HUDEP-2 (cell line): ENCODE data around the gene ARCN1.
"Not testable (repeated sequence)": the region's sequence is repeated elsewhere in the genome, so short reads cannot be mapped to it uniquely, and the experiment has no call there.

Source experiments
- DNase-seq, 76 experiments: peaks; one replicate each; lab custom pipeline; 2025; ENCODE audit not compliant: unreplicated experiment in 76 of 76; lab: John Stamatoyannopoulos, UW

ARCN1 gene

DNA sequence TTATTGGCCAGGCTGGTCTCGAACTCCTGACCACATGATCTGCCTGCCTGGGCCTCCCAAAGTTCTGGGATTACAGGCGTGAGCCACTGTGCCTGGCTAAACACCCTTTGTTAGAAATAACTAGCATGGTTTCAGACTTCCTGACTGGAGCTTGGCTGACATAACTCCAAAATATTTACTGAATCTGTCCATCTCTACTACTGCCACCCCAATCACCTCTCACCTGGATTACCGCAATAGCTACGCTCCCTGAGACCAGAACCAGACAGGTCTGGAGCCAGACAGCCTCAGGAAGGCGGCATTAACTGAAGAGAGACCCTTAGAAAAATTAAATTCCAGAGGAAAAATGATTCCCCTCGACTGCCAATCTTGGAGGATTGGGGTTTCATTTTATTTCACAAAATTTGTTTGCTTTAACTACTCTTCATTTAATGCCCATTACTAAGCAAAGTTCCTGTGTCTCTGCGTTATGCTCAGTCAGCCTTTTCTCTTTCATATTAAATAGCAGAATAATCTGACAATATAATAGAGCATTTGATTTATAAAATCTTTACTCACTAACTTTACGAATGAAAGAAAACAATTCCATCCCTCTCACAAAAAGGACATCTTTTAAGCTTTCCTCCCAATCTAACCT lies 28.1 kb upstream of the ARCN1 start:
- no peak for DNase-seq

DNA sequence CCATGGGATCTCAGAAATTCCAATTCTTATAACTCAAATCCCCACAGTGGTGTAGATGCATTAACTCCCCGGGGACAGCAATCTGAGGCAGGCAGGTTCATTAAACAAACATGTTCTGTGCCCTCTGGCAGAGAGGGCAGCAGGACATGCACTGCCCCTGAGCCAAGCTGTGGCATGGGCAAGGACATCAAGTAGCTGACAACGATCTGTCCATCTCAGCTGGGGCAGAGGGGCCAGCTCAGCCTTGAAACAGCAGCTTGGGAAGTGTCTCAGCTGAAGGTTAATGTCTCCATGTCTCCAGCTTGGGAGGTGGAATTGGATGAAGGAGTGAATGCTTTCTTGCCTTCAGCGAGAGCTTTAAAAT lies 27.6 kb upstream of the ARCN1 start:
- DNase-seq = no peak

DNA sequence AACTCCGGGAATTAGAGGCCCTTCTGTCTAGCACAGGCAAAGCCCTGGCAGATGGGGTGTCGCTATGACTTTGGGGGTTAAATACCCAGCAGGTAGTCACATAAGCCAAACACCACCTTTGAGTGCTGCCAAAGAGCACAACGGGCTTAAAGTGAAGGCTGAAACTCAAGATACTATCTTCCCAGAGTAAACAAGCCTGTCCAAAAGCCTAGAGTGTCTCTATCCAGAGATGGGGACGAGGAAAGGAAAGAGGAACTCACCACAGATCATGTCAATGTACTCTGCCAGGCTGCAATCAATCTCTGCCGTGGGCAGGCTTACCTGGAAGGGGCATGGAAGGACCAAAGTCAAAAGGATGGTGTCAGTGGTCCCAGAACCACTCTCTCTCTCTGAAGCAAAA lies 26.7 kb upstream of the ARCN1 start:
- DNase-seq = no peak

DNA sequence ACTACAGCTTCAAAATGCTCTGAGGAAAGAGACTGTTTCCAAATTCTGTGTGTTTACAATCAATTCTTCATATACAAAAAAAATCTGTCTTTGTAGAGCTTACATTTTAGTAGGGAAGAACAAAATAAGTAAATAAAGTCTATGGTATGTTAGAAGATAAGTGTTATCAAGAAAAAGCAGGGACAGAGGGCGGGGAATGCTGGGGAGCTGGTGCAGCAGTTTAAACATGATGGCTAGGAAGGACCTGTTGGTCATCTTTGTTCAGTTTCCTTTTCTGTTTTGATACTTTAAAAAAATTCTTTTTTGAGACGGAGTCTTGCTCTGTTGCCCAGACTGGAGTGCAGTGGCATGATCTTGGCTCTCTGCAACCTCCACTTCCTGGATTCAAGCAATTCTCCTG lies 25.1 kb upstream of the ARCN1 start:
- peak in 2 of 76 experiments; percentile 5 to 6 for DNase-seq

DNA sequence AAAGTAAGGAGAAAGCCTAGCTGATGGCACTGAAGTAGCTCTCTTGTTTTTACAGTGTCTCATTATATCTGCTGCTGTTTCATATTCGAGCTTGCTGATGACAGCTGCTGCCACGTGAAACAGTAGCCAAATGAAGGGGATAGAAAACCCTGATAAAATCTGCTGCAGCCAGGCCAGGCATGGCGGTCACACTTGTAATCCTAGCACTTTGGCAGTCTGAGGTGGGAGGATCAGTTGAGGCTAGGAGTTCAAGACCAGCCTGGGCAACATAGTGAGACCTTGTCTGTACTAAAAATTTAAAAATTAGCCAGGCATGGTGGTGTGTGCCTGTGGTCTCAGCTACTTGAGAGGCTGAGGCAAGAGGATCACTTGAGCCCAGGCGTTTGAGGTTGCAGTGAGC lies 19.9 kb upstream of the ARCN1 start:
- no peak for DNase-seq

DNA sequence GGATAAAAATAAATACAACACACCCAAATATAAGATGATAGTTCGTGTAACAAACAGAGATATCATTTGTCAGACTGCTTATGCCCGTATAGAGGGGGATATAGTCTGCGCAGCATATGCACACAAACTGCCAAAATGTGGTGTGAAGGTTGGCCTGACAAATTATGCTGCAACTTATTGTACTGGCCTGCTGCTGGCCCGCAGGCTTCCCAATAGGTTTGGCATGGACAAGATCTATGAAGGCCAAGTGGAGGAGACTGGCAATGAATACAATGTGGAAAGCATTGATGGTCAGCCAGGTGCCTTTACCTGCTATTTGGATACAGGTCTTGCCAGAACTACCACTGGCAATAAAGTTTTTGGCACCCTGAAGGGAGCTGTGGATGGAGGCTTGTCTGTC lies 11.4 kb upstream of the ARCN1 start:
- DNase-seq = no peak

DNA sequence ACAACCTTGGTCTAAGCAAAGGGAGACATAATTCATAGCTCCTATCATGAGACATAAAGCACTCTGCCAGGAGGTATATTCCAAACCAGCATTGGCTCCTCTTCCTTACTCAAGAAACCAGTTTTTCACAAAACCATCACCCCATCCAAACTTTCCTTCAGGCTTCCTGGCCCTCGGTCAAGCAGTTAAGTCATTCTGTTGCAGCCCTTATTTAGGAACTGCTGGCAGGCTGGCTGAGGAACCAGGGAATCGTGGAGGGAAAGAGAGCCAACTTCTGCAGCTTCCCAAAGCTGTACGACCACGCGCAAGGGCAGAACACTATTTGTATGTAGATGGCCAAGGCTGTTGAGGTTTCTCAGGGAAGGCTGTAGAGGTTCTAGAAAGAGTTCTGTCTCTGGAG lies 7.2 kb upstream of the ARCN1 start:
- DNase-seq = no peak

DNA sequence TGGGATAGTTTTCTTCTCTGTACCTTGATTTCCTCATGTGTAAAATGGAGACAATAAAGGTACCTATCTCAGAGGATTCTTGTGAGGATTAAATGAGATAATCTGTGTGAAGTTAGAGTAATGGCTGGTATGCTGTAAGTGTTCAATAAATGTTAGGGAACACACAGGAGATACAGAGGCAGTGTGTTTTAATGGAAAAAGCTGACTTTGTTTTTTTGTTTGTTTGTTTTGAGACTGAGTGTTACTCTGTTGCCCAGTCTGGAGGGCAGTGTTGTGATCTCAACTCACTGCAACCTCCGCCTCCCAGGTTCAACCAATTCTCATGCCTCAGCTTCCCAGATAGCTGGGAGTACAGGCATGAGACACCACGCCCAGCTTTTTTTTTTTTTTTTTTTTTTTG lies 2.5 kb upstream of the ARCN1 start:
- DNase-seq = no peak

DNA sequence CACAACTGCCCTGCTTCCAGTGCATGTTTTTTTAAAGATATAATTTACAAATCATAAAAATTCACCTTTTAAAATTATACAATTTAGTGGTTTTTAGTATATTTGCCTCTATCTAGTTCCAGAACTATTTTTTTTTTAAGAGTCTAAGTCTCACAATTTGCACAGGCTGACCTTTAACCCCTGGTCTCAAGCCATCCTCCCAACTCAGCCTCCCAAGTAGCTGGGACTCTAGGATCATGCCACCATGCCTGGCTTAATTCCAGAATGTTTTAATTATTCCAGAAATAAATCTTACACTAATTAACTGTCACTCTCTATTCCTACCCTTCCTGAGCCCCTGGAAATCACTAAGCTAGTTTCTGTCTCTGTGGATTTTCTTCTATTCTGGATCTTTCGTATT lies 1.4 kb upstream of the ARCN1 start:
- no peak for DNase-seq

DNA sequence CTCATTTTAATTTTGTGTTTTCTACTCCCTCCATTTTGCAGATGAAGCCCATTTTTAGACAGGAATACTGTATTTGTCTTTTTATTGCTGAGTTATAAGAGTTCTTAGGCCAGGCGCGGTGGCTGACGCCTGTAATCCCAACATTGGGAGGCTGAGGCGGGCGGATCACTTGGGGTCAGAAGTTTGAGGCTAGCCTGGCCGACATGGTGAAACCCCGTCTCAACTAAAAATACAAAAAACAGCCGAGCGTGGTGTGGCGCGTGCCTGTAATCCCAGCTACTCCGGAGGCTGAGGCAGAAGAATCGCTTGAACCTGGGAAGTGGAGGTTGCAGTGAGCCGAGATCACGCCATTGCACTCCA lies 528 bp upstream of the ARCN1 start:
- DNase-seq = not testable (repeated sequence)

DNA sequence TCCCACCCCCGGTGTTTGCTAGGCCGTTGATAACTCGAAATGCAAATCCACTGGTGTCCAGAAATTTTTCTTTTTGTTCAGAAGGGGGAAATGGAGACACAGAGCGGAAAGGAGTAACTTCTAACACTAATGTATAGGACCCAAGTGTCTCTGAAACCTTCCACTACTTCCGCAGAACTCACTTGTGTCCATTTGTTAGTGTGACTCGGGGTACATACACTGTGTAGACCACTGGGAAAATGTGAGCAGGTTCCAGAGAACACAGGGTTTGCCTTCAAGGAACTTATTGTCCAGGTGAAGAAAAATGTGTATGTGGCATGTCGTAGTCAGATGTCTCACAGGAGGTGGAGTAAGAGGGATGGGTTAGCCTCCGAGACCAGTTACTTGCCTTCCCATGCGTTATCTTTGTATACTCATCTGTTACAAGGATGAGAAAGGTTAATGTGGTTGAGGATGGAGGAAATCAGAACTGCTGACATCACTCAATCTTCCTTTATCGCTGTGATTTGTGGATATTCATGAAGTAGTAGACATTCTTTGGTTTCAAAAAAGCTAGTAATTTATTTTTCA lies 857 bp downstream of the ARCN1 start:
- DNase-seq = peak in 28 of 76 experiments; percentile 2 to 42 (median 18)

DNA sequence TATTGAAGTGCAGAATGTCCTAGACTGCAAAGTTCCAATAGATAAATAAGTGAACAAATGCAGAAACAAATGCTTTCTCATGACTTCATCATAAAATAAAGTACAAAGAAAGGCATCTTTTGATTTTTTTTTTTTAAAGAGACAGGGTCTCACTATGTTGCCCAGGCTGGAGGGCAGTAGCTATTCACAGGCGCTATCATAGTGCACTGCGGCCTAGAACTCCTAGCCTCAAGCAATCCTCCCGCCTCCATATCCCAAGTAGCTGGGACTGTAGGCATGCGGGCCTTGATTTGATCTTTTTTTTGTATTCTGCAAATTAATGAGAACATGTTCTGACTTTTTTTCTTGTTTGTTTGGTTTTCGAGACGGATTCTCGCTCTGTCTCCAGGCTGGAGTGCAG lies 2.4 kb downstream of the ARCN1 start:
- no peak for DNase-seq

DNA sequence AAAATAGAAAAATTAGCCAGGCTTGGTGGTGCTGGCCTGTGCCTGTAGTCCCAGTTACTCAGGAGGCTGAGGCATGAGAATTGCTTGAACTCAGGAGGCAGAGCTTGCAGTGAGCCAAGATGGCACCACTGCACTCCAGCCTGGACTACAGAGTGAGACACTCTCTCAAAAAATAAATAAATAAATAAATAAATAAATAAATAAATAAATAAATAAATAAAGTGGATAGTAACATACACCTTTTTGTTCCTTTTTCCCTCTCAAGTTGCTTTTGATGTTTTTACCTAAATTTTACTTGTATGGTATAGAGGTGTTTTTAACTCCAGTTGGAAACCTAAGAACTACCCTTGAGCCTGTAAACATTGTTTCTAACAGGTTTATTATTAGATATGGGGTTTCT lies 5.8 kb downstream of the ARCN1 start:
- not testable (repeated sequence) for DNase-seq

DNA sequence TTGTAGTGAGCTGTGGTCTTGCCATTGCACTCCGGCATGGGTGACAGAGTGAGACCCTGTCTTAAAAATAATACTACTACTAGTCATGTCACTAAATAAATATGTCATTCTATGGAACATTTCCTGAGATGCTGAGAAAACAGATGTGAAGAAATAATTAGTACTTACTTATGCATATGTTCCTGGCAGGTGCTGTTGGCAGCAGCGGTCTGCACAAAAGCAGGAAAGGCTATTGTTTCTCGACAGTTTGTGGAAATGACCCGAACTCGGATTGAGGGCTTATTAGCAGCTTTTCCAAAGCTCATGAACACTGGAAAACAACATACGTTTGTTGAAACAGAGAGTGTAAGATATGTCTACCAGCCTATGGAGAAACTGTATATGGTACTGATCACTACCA lies 8.8 kb downstream of the ARCN1 start:
- DNase-seq = no peak

DNA sequence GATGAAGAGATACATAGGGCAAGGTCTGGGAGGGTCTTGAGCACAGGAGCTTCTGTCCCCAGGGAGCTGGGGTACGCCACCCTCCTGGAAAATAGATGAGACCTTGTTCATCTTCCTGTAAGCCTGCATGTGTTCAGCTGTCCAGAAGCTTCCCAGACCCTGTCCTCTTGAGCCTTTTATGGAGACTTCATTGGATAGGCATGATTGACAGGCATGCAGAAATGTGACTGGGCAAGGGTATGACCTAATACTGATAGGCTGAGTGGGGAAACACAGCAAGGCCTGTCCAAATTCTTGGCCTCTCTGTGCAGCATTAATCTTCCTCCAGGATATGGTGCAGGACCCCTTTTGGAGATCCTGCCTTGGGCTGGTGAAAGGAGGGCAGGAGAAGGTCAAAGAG lies 15.7 kb downstream of the ARCN1 start:
- no peak for DNase-seq

DNA sequence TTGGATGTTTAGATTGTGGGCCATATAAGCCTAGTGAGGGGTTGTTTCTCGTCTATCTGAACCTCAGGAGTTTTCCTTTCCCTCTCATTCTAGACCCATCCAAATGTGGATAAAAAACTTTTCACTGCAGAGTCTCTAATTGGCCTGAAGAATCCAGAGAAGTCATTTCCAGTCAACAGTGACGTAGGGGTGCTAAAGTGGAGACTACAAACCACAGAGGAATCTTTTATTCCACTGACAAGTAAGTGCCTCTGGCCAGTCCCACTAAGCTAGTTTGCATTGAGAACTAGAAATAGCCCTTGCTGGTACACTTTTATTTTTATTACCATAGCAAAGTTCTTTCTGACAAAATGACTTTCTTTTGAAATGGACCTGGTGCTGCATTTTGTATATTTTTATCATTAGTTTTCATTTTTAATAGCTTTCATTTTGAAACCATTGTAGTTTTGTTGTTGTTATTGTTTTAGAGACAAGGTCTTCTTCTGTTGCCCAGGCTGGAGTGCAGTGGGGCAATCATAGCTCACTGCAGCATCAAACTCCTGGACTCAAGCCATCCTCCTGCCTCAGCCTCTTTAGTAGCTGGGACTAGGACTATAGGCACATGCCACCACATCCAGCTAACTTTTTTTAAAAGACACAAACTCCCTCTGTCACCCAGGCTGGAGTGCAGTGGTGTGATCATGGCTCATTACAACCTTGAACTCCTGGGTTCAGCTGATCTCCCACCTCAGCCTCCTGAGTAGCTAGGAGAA lies 20.6 kb downstream of the ARCN1 start:
- DNase-seq = no peak

DNA sequence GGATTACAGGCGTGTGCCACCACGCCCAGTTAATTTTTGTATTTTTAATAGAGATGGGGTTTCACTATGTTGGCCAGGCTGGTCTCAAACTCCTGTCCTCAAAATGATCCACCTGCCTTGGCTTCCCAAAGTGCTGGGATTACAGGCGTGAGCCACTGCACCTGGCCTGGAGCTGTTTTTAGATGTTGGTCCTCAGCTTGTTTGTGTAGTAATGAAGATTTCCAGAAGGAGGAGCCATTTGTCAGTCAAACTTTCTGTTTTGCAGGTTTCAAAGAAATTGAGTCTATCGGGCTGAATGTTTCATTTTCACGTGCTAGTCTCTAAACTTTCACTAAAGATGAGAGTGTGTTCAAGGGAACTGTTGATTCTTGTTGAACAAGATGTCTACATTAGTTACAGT lies 22.8 kb downstream of the ARCN1 start:
- peak in 25 of 76 experiments; percentile 5 to 48 (median 24) for DNase-seq

DNA sequence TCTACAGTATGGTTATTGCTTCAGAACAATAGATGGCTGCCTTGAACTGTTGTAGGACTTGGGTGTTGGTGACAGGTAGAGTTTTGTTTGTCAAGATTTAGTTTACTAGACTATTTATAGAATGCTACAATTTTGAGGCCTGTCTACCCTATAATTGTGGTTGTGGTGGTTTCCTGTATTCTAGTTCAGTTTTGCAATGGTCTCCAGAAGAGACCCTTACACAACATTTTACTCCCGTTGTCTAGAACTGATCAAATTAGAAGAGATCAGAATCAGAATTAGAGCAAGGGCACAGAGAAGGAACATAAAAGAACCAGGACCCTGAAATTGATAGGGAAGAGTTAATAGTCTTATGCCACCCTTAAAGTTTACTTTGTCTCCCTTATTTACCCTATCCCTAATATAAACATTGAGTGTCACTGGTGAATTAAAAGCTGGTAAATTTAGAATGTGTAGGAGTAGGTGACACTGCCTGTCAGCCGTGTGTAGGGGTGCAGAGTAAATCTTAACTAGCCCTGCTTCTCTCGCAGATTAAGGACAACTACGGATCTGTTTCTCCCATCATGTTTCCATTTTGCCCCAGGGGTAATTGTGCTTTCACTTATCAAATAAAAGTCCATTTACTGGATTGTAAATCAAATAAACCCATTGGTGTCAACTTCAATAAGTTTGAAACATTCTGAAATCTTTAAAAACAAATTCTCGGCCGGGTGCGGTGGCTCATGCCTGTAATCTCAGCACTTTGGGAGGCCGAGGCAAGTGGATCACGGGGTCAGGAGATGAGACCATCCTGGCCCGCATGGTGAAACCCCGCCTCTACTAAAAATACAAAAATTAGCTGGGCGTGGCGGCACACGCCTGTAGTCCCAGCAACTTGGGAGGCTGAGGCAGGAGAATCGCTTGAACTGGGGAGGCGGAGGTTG lies 24.3 kb downstream of the ARCN1 start:
- DNase-seq = no peak

DNA sequence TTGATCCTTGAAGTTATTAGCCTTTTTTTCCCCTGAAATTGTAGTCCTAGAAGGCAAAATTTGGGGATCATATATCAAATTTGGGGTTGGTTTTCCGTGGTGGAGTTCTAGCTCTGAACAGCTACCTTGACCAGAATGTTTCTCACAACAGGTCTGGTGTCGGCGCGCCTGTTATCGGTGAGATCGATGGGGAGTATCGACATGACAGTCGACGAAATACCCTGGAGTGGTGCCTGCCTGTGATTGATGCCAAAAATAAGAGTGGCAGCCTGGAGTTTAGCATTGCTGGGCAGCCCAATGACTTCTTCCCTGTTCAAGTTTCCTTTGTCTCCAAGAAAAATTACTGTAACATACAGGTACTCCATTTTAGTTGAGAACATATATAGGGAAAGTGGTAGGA lies 25.3 kb downstream of the ARCN1 start:
- no peak for DNase-seq

DNA sequence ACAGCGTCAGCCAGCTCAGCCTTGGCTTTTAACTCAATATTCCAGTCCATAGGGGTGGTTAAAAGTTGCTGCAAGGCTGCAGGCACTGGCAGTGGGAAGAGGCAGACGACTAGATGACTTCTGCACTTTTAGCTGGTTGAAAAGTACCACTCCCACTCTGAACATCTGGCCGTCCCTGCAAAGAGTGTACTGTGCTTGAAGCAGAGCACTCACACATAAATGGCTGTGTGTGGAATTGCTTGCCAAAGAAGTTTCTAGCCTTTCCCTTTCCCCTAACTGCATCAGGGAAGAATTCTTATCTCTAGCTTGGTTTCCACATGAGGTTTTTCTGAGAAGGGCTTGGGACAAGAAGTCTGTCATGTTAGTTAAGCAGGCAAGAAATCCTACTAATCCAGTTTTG lies 30.1 kb downstream of the ARCN1 start:
- no peak for DNase-seq

DNA sequence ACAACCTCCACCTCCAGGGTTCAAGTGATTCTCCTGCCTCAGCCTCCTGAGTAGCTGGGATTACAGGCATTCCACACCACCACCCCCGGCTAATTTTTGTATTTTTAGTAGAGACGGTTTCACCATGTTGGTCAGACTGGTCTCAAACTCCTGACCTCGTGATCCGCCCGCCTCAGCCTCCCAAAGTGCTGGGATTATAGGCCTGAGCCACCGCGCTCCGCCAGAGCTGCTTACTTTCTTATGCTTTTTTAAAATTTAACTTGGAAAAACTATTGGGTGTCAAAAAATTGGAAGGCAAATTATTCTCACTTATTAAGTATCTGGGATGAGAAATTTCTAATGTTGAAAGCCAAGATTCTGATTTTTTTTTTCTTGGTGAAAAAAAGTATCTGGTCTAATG lies 31.5 kb downstream of the ARCN1 start:
- DNase-seq = not testable (repeated sequence)
